HEK293 (cell line): ENCODE data around the gene HERC3.

Experiments used
- CTCF ChIA-PET: fragments of 350-600 bp; formaldehyde crosslinking; extraction: SDS; loops from one replicate; lab custom pipeline; 2021; ENCODE audit warnings: antibody characterized with exemption; lab: Yijun Ruan, JAX
- POLR2A ChIA-PET: fragments of 300-600 bp; formaldehyde crosslinking; extraction: SDS; loops from one replicate; lab custom pipeline; 2020; ENCODE audit warnings: antibody characterized with exemption, inconsistent platforms; lab: Yijun Ruan, JAX
- H3K27ac ChIP-seq: fragments of 200-500 bp; sonication (Bioruptor generic); 2 replicates; pipeline ENCODE4 v1.5.1; 2014; ENCODE audit warnings: low read depth, low read length, control low read depth, inconsistent platforms; ENCODE audit errors: extremely low read depth
- H3K36me3 ChIP-seq, 2 experiments: fragments of 200-500 bp in 1 of 2; sonication (Bioruptor generic) in 1 of 2; 1 replicate in 1 of 2; 2 replicates in 1 of 2; pipeline ENCODE4 v1.5.1; 2014 to 2017; ENCODE audit warnings: inconsistent platforms in 2 of 2, low read length in 2 of 2; ENCODE audit not compliant: control insufficient read depth in 2 of 2, insufficient read depth in 1 of 2
- H3K4me1 ChIP-seq: fragments of 200-500 bp; sonication (Bioruptor generic); 2 replicates; pipeline ENCODE4 v1.5.1; 2014; ENCODE audit warnings: mild to moderate bottlenecking, low read length, inconsistent platforms; ENCODE audit not compliant: control insufficient read depth, insufficient read depth
- H3K4me3 ChIP-seq: 2 replicates; pipeline ENCODE4 v1.5.1; 2011; ENCODE audit warnings: low read depth, mild to moderate bottlenecking, control low read depth, low read length, moderate library complexity
- H3K9me3 ChIP-seq: fragments of 200-500 bp; sonication (Bioruptor generic); 2 replicates; pipeline ENCODE4 v1.5.1; 2014; ENCODE audit warnings: low read depth, low read length, inconsistent platforms; ENCODE audit not compliant: control insufficient read depth, insufficient read depth
- BCL11B ChIP-seq: fragments of 450-650 bp; formaldehyde crosslinking; IDR thresholded peaks from 2 replicates; pipeline ENCODE4 v1.5.1; 2016; ENCODE audit warnings: low read depth, missing biosample characterization, missing genetic modification characterization
- GFI1B ChIP-seq: fragments of 450-650 bp; formaldehyde crosslinking; IDR thresholded peaks from 2 replicates; pipeline ENCODE4 v1.5.1; 2016; ENCODE audit warnings: missing biosample characterization, missing genetic modification characterization
- KLF1 ChIP-seq: fragments of 450-650 bp; formaldehyde crosslinking; IDR thresholded peaks from 2 replicates; pipeline ENCODE4 v1.5.1; 2016; ENCODE audit warnings: missing biosample characterization, missing genetic modification characterization
- ZBTB21 ChIP-seq: fragments of 450-650 bp; formaldehyde crosslinking; IDR thresholded peaks from 2 replicates; pipeline ENCODE4 v1.5.1; 2017; ENCODE audit warnings: missing biosample characterization, missing genetic modification characterization
- ZNF114 ChIP-seq: fragments of 450-650 bp; formaldehyde crosslinking; IDR thresholded peaks from 2 replicates; pipeline ENCODE4 v1.5.0; 2017; ENCODE audit warnings: missing biosample characterization, missing genetic modification characterization
- ZNF221 ChIP-seq: fragments of 450-650 bp; formaldehyde crosslinking; IDR thresholded peaks from 2 replicates; pipeline ENCODE4 v1.5.1; 2017; ENCODE audit warnings: missing biosample characterization, missing genetic modification characterization, borderline replicate concordance
- ZNF223 ChIP-seq: fragments of 450-650 bp; formaldehyde crosslinking; IDR thresholded peaks from 2 replicates; pipeline ENCODE4 v1.5.1; 2016; ENCODE audit warnings: missing biosample characterization, missing genetic modification characterization
- ZNF280D ChIP-seq: fragments of 450-650 bp; formaldehyde crosslinking; IDR thresholded peaks from 2 replicates; pipeline ENCODE4 v1.5.1; 2016; ENCODE audit warnings: missing biosample characterization, missing genetic modification characterization
- ZNF311 ChIP-seq: fragments of 450-650 bp; formaldehyde crosslinking; IDR thresholded peaks from 2 replicates; pipeline ENCODE4 v1.5.1; 2017; ENCODE audit warnings: missing biosample characterization, missing genetic modification characterization, borderline replicate concordance
- ZNF354C ChIP-seq: fragments of 450-650 bp; formaldehyde crosslinking; IDR thresholded peaks from 2 replicates; pipeline ENCODE4 v1.5.1; 2016; ENCODE audit warnings: missing biosample characterization, missing genetic modification characterization, low read depth, borderline replicate concordance
- ZNF398 ChIP-seq: fragments of 450-650 bp; formaldehyde crosslinking; IDR thresholded peaks from 2 replicates; pipeline ENCODE4 v1.5.1; 2017; ENCODE audit warnings: missing biosample characterization, missing genetic modification characterization
- ZNF513 ChIP-seq: fragments of 450-650 bp; IDR thresholded peaks from 2 replicates; pipeline ENCODE4 v1.5.1; 2018; ENCODE audit warnings: missing biosample characterization, missing genetic modification characterization
- ZNF623 ChIP-seq: fragments of 450-650 bp; formaldehyde crosslinking; IDR thresholded peaks from 2 replicates; pipeline ENCODE4 v1.5.1; 2016; ENCODE audit warnings: missing biosample characterization, missing genetic modification characterization
- ZNF830 ChIP-seq: fragments of 450-650 bp; IDR thresholded peaks from 2 replicates; pipeline ENCODE4 v1.5.0; 2018; ENCODE audit warnings: missing biosample characterization, missing genetic modification characterization, low read depth, mild to moderate bottlenecking, moderate library complexity

Gene HERC3

GRCh38 chr4:88646528-88647280 is 54.4 kb downstream of the HERC3 start:
- TF ChIP-seq ZNF398 (tag by site-specific recombination) (no peak), BCL11B (tag by site-specific recombination) (no peak), GFI1B (tag by site-specific recombination) (no peak), ZNF280D (no peak), ZBTB21 (no peak), ZNF311 (tag by site-specific recombination) (no peak), ZNF221 (tag by site-specific recombination) (no peak), ZNF354C (tag by site-specific recombination) (no peak), ZNF223 (tag by site-specific recombination) (no peak), ZNF114 (tag by site-specific recombination) (no peak), ZNF623 (tag by site-specific recombination) (no peak), ZNF513 (tag by site-specific recombination) (no peak), ZNF830 (tag by site-specific recombination) (no peak)
- Histone ChIP-seq H3K4me3 (no peak overlapping the region), H3K4me1 (no peaks in the 10 kb centered on the region), H3K27ac (no peak overlapping the region), H3K36me3 (no peaks in the 10 kb centered on the region), H3K9me3 (no peaks in the 10 kb centered on the region)
- ChIA-PET CTCF (no interaction called here), POLR2A (no interaction called here)

- CTCF ChIA-PET: interaction anchor here (0.6 to 0.7 kb wide), 3 partner anchors 27 to 441 kb away, joined by 3 to 4 read pairs (median 3); no protein-coding TSS in a partner anchor
- H3K36me3 ChIP-seq: no peaks in the 10 kb centered on the region
- H3K4me3 ChIP-seq: no peak overlapping the region
- POLR2A ChIA-PET: no interaction called here
- no peak overlapping the region for H3K27ac ChIP-seq
- no peaks in the 10 kb centered on the region for H3K9me3 ChIP-seq
- H3K4me1 ChIP-seq: no peaks in the 10 kb centered on the region
- no peak for TF ChIP-seq KLF1 (tag by site-specific recombination)
These were observed 57.4 kb downstream of the HERC3 start for GRCh38 chr4:88649716-88650115.
